GM12878 (cell line): Measurements from ENCODE around the gene SATL1. TPM values are rescaled to one million over a fixed set of nuclear protein-coding genes. Genes with fewer than 3 reads are reported as not detected.

ENCODE experiments used
- ATAC-seq: fragments of 200-7000 bp; cut with Tn5 transposase; 3 replicates; pipeline ENCODE4 v1.9.1; 2020; ENCODE audit warnings: mild to moderate bottlenecking, moderate library complexity
- BruUV-seq: library from RNA; stranded (reverse); fragments of 400-500 nt; replicated peaks from 2 replicates; lab custom pipeline; 2021; lab: Mats Ljungman, UMichigan
- CTCF ChIA-PET: fragments of 300-600 bp; sonication (Branson Sonifier 250); formaldehyde crosslinking; extraction: SDS; loops from one replicate; lab custom pipeline; 2021; ENCODE audit warnings: inconsistent platforms; lab: Yijun Ruan, JAX
- POLR2A ChIA-PET: fragments of 350-600 bp; formaldehyde crosslinking; extraction: SDS; loops from one replicate; lab custom pipeline; 2021; ENCODE audit warnings: inconsistent platforms; lab: Charles Lee
- RAD21 ChIA-PET: fragments of 300-600 bp; sonication (Branson Sonifier 250); formaldehyde crosslinking; loops from one replicate; lab custom pipeline; 2023; ENCODE audit warnings: antibody characterized with exemption; ENCODE audit not compliant: unreplicated experiment; lab: Charles Lee
- SMC1A ChIA-PET: fragments of 300-600 bp; sonication (Branson Sonifier 250); formaldehyde crosslinking; loops from one replicate; lab custom pipeline; 2023; ENCODE audit not compliant: unreplicated experiment, uncharacterized antibody; lab: Charles Lee
- DNase-seq: peaks from one replicate; pipeline ENCODE4 v3.0.0-alpha.2; 2011; ENCODE audit warnings: low read depth, low spot score
- FAIRE-seq: peaks from 3 replicates; lab custom pipeline; 2011; peaks lifted over from hg19 to GRCh38; lab: Jason Lieb, UNC
- H2AFZ ChIP-seq: 2 replicates; pipeline ENCODE4 v1.6.0; 2011; ENCODE audit warnings: low read depth, low read length, control low read depth; ENCODE audit not compliant: control insufficient read depth
- H3K27ac ChIP-seq: 2 replicates; pipeline ENCODE4 v1.5.1; 2011; ENCODE audit warnings: control low read depth; ENCODE audit not compliant: control insufficient read depth, insufficient read depth
- H3K27me3 ChIP-seq, 2 experiments: replicated peaks in 1 of 2; 2 replicates each; pipeline versions ENCODE4 v1.6.0 to v1.6.1; 2011; ENCODE audit warnings: low read length in 1 of 2; ENCODE audit not compliant: control insufficient read depth in 2 of 2, insufficient read depth in 2 of 2
- H3K36me3 ChIP-seq, 2 experiments: 2 replicates each; pipeline ENCODE4 v1.5.1; 2011; ENCODE audit warnings: low read length in 1 of 2; ENCODE audit not compliant: control insufficient read depth in 2 of 2, insufficient read depth in 2 of 2
- H3K4me1 ChIP-seq: 2 replicates; pipeline ENCODE4 v1.6.1; 2011; ENCODE audit warnings: mild to moderate bottlenecking, low read length, moderate library complexity, mixed read lengths; ENCODE audit not compliant: control insufficient read depth, insufficient read depth
- H3K4me2 ChIP-seq: 2 replicates; pipeline ENCODE4 v1.6.0; 2011; ENCODE audit warnings: control low read depth; ENCODE audit not compliant: control insufficient read depth, insufficient read depth
- H3K4me3 ChIP-seq: fragments of 200-600 bp; sonication (generic); 2 replicates; pipeline ENCODE4 v1.5.1; 2016
- H3K79me2 ChIP-seq: 2 replicates; pipeline ENCODE4 v1.6.0; 2011; ENCODE audit warnings: low read length; ENCODE audit not compliant: control insufficient read depth, insufficient read depth
- H3K9ac ChIP-seq: 2 replicates; pipeline ENCODE4 v1.8.0; 2011; ENCODE audit warnings: low read length, control low read depth, mixed read lengths; ENCODE audit not compliant: control insufficient read depth, insufficient read depth
- H3K9me3 ChIP-seq: replicated peaks from 3 replicates; pipeline ENCODE4 v1.5.1; 2011; ENCODE audit warnings: mild to moderate bottlenecking, low read length; ENCODE audit not compliant: control insufficient read depth, insufficient read depth
- H4K20me1 ChIP-seq: 2 replicates; pipeline ENCODE4 v1.6.0; 2011; ENCODE audit not compliant: control insufficient read depth, insufficient read depth
- FOS ChIP-seq: IDR thresholded peaks from 3 replicates; pipeline ENCODE4 v1.6.1; 2011; ENCODE audit warnings: borderline replicate concordance; ENCODE audit not compliant: insufficient read length; ENCODE audit errors: extremely low read depth
- HCFC1 ChIP-seq: fragments of 150-350 bp; IDR thresholded peaks from 2 replicates; pipeline ENCODE4 v1.6.1; 2014; ENCODE audit warnings: low read length
- IKZF2 ChIP-seq, 2 experiments: fragments of 450-650 bp; IDR thresholded peaks; 2 replicates each; pipeline ENCODE4 v1.6.1; 2017; ENCODE audit warnings: mild to moderate bottlenecking in 2 of 2, moderate library complexity in 2 of 2
- RCOR1 ChIP-seq: conservative IDR thresholded peaks from 2 replicates; pipeline ENCODE4 v1.6.1; 2012; ENCODE audit warnings: low read depth, low read length, improper control_type of control experiment
- SUZ12 ChIP-seq: fragments of 200-600 bp; sonication (generic); IDR thresholded peaks from one replicate; pipeline ENCODE4 v1.6.1; 2018; ENCODE audit warnings: antibody characterized with exemption, mild to moderate bottlenecking; ENCODE audit not compliant: unreplicated experiment
- TARDBP ChIP-seq: IDR thresholded peaks from 2 replicates; pipeline ENCODE4 v1.6.1; 2016; ENCODE audit warnings: borderline replicate concordance
- TBL1XR1 ChIP-seq: IDR thresholded peaks from 2 replicates; pipeline ENCODE4 v1.6.1; 2012; ENCODE audit warnings: low read depth, low read length, improper control_type of control experiment
- WGBS: methylation state at CpG from one replicate; pipeline ENCODE4 v1.1.6; 2016; ENCODE audit warnings: low lambda C conversion rate; ENCODE audit not compliant: insufficient replicate concordance, insufficient coverage; ENCODE audit errors: missing lambda C conversion rate; 5-methylcytosine and 5-hydroxymethylcytosine counted together
- in situ Hi-C: fragments of 300-500 bp; cut with MboI; formaldehyde crosslinking; loops from 9 replicates; pipeline ENCODE4 v1.14.3; 2018; ENCODE audit warnings: mixed read lengths
- intact Hi-C: fragments of 100-400 bp; cut with micrococcal nuclease; formaldehyde crosslinking; loops from one replicate; pipeline ENCODE4 v1.14.2; 2022; ENCODE audit not compliant: unreplicated experiment
- polyA plus RNA-seq, 11 experiments: library from polyadenylated mRNA; depleted of rRNA in 4 of 11; unstranded in 6 of 11; stranded (reverse) in 5 of 11; fragments of >200 nt; fragmentation: Nextera tagmentation in 4 of 11; fragmentation: Illumina TruSeq in 1 of 11; extraction: Ambion mirVana in 4 of 11; extraction: Trizol in 1 of 11; gene quantifications; 1 replicate in 1 of 11; 2 replicates in 10 of 11; pipeline versions ENCODE4 v1.2.1 to v1.2.3, GENCODE V29; 2011 to 2016; ENCODE audit warnings: inconsistent platforms in 2 of 11, missing spikeins in 2 of 11, low read depth in 1 of 11
- total RNA-seq, 4 experiments: library from RNA; depleted of rRNA in 3 of 4; stranded (reverse); fragments of >200 nt in 3 of 4; fragmentation: Illumina TruSeq in 1 of 4; extraction: Trizol in 1 of 4; gene quantifications; 2 replicates each; pipeline versions ENCODE4 v1.2.1 to v1.2.3, GENCODE V29; 2013 to 2021
- TF ChIP-seq, protein P1 (sequence below): IDR thresholded peaks from 2 replicates; pipeline ENCODE4 v1.6.1; 2012; ENCODE audit warnings: low read depth, low read length, improper control_type of control experiment
- TF ChIP-seq, protein P2 (sequence below): fragments of 450-650 bp; IDR thresholded peaks from 2 replicates; pipeline ENCODE4 v1.6.1; 2018; ENCODE audit warnings: mild to moderate bottlenecking, low read depth, moderate library complexity; ENCODE audit not compliant: partially characterized antibody
- TF ChIP-seq, protein P3 (sequence below): fragments of 450-650 bp; IDR thresholded peaks from 2 replicates; pipeline ENCODE4 v1.6.1; 2017; ENCODE audit warnings: mild to moderate bottlenecking, low read depth, inconsistent platforms; ENCODE audit not compliant: poor library complexity, severe bottlenecking

SATL1 gene
- total and polyA plus RNA-seq, 10 of the 15 experiments (the other 5 are each of a cell fraction or from before 2014, with no cell fraction given): 0.01 TPM; not detected in 9

DNA sequence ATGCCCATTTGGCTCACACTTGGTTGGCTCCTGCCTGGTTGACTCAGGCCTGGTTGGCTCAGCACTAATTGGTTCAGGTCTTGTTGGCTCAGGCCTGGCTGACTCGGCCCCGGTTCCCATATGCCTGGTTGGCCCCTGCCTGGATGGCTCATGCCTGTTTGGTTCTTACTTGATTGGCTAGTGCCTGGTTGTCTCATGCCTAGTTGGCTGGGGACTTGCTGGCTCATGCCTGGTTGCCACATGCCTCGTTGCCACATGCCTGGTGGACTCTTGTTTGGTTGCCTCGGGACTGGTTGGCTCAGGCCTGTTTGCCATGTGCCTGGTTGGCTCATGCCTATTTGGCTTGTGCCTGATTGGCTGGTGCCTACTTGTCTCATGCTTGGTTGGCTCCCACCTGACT is 136.2 kb downstream of the SATL1 start:
- intact Hi-C loops (no loop called here), in situ Hi-C loops (no loop called here)
- Histone ChIP-seq H3K79me2 (no peaks in the 10 kb centered on the region), H3K27ac (no peak overlapping the region), H3K4me1 (no peaks in the 10 kb centered on the region), H3K36me3 (no peaks in the 10 kb centered on the region), H3K9me3 (no peaks in the 10 kb centered on the region), H3K4me2 (no peak overlapping the region), H3K9ac (no peak overlapping the region), H3K27me3 (no peaks in the 10 kb centered on the region), H4K20me1 (no peaks in the 10 kb centered on the region), H2AFZ (no peak overlapping the region), H3K4me3 (no peak overlapping the region)
- no TSS peak for BruUV-seq
- WGBS: 38% methylated on average over 4 of the region's 4 CpGs
- DNase-seq (no peak), FAIRE-seq (no peak), ATAC-seq (no peak)
- ChIA-PET POLR2A (no interaction called here), SMC1A (no interaction called here), CTCF (no interaction called here), RAD21 (no interaction called here)
- TF ChIP-seq IKZF2 (IDR thresholded peaks at IDR 0.05): no peak
- no peak for TF ChIP-seq TARDBP
- TF ChIP-seq HCFC1: no peak

DNA sequence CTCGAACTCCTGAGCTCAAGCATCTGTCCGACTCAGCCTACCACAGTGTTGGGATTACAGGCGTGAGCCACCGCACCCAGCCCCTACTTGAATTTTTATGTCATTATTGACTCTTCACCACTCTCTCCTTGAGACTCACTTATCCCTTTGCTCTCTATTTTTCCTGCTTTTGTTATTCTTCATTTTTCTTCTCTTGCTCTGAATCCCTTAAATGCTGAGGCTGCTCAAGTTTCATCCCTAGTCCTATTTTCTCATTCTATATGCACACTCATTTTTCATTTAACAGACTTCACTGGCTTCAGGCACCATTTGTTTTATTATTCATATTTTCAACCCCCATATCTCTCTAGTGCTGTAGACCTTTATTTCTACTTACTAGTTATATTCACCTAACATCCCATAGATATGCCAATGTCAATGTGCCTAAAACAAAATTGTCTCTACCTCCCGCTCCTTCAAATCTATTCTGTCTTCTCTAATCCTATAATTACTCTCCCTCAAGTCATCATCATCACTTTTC is 154.2 kb downstream of the SATL1 start:
- intact Hi-C loops (no loop called here), in situ Hi-C loops (no loop called here)
- Histone ChIP-seq H3K27ac (no peak overlapping the region), H3K27me3 (no peaks in the 10 kb centered on the region), H4K20me1 (no peaks in the 10 kb centered on the region), H3K79me2 (no peaks in the 10 kb centered on the region), H3K4me3 (no peak overlapping the region), H3K4me1 (no peaks in the 10 kb centered on the region), H2AFZ (no peak overlapping the region), H3K4me2 (no peak overlapping the region), H3K9ac (no peak overlapping the region), H3K36me3 (no peaks in the 10 kb centered on the region; a peak in 1 of 4 replicates), H3K9me3 (no peaks in the 10 kb centered on the region)
- FAIRE-seq (no peak), DNase-seq (no peak), ATAC-seq (no peak)
- ChIA-PET CTCF (no interaction called here), RAD21 (no interaction called here), SMC1A (no interaction called here), POLR2A (no interaction called here)
- BruUV-seq: no TSS peak
- 68% methylated on average over 5 of the region's 5 CpGs for WGBS
- TF ChIP-seq, protein P1, sequence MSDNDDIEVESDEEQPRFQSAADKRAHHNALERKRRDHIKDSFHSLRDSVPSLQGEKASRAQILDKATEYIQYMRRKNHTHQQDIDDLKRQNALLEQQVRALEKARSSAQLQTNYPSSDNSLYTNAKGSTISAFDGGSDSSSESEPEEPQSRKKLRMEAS: no peak
- TF ChIP-seq, protein P2, sequence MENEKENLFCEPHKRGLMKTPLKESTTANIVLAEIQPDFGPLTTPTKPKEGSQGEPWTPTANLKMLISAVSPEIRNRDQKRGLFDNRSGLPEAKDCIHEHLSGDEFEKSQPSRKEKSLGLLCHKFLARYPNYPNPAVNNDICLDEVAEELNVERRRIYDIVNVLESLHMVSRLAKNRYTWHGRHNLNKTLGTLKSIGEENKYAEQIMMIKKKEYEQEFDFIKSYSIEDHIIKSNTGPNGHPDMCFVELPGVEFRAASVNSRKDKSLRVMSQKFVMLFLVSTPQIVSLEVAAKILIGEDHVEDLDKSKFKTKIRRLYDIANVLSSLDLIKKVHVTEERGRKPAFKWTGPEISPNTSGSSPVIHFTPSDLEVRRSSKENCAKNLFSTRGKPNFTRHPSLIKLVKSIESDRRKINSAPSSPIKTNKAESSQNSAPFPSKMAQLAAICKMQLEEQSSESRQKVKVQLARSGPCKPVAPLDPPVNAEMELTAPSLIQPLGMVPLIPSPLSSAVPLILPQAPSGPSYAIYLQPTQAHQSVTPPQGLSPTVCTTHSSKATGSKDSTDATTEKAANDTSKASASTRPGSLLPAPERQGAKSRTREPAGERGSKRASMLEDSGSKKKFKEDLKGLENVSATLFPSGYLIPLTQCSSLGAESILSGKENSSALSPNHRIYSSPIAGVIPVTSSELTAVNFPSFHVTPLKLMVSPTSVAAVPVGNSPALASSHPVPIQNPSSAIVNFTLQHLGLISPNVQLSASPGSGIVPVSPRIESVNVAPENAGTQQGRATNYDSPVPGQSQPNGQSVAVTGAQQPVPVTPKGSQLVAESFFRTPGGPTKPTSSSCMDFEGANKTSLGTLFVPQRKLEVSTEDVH: no peak
- TF ChIP-seq SUZ12 (no peak), TBL1XR1 (no peak), RCOR1 (no peak), FOS (no peak)
- TF ChIP-seq, protein P3, sequence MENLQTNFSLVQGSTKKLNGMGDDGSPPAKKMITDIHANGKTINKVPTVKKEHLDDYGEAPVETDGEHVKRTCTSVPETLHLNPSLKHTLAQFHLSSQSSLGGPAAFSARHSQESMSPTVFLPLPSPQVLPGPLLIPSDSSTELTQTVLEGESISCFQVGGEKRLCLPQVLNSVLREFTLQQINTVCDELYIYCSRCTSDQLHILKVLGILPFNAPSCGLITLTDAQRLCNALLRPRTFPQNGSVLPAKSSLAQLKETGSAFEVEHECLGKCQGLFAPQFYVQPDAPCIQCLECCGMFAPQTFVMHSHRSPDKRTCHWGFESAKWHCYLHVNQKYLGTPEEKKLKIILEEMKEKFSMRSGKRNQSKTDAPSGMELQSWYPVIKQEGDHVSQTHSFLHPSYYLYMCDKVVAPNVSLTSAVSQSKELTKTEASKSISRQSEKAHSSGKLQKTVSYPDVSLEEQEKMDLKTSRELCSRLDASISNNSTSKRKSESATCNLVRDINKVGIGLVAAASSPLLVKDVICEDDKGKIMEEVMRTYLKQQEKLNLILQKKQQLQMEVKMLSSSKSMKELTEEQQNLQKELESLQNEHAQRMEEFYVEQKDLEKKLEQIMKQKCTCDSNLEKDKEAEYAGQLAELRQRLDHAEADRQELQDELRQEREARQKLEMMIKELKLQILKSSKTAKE: no peak
